OCI-LY7 (cell line): ENCODE measurements around the gene HSCB.
"Not testable (repeated sequence)": the region's sequence is repeated elsewhere in the genome, so short reads cannot be mapped to it uniquely, and the experiment has no call there.

Experiments
- CTCF ChIP-seq: fragments of 200-600 bp; sonication (generic); conservative IDR thresholded peaks from 2 replicates; pipeline ENCODE4 v1.5.1; 2014; ENCODE audit warnings: mild to moderate bottlenecking, antibody characterized with exemption, low read length, moderate library complexity, mixed read lengths
- EZH2phosphoT487 ChIP-seq: fragments of 200-600 bp; sonication (generic); IDR thresholded peaks from 2 replicates; pipeline ENCODE4 v1.6.1; 2018; ENCODE audit warnings: low read depth, borderline replicate concordance, mild to moderate bottlenecking, mixed run types, antibody characterized with exemption, low read length, moderate library complexity, mixed read lengths

- not testable (repeated sequence) for TF ChIP-seq CTCF, EZH2phosphoT487
Observed at GRCh38 chr22:28762000-28762399, 20.2 kb downstream of the HSCB start.
